Body of pancreas (tissue), 4 donors: Measurements from ENCODE around the gene DCBLD1.

ENCODE experiments used
- POLR2A ChIP-seq, 3 donors: fragments of 450-650 bp; IDR thresholded peaks; one replicate each; pipeline ENCODE4 v1.6.1; 2016; ENCODE audit warnings: antibody characterized with exemption in 3 of 3, mild to moderate bottlenecking in 2 of 3
- TF ChIP-seq, protein P1 (sequence below), 7 experiments: fragments of 450-650 bp in 4 of 7; fragments of 200-600 bp in 3 of 7; sonication (generic) in 3 of 7; IDR thresholded peaks; one replicate each; pipeline ENCODE4 v1.5.1; 2016 to 2019; ENCODE audit warnings: antibody characterized with exemption in 7 of 7

- TF ChIP-seq, protein P1, sequence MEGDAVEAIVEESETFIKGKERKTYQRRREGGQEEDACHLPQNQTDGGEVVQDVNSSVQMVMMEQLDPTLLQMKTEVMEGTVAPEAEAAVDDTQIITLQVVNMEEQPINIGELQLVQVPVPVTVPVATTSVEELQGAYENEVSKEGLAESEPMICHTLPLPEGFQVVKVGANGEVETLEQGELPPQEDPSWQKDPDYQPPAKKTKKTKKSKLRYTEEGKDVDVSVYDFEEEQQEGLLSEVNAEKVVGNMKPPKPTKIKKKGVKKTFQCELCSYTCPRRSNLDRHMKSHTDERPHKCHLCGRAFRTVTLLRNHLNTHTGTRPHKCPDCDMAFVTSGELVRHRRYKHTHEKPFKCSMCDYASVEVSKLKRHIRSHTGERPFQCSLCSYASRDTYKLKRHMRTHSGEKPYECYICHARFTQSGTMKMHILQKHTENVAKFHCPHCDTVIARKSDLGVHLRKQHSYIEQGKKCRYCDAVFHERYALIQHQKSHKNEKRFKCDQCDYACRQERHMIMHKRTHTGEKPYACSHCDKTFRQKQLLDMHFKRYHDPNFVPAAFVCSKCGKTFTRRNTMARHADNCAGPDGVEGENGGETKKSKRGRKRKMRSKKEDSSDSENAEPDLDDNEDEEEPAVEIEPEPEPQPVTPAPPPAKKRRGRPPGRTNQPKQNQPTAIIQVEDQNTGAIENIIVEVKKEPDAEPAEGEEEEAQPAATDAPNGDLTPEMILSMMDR (IDR thresholded peaks at IDR 0.05), result no peak
- TF ChIP-seq POLR2A (IDR thresholded peaks at IDR 0.05), result no peak
These were observed 30.6 kb downstream of the DCBLD1 start for GRCh38 chr6:117512987-117513573.
